ENCODE measurements around the gene ADGRE2. TPM values are rescaled to one million over a fixed set of nuclear protein-coding genes. Genes with fewer than 3 reads are reported as not detected.

ADGRE2 gene
- total RNA-seq, 2 experiments from 2014 or later = 0.11 TPM; not detected in 1

GRCh38 chr19:14818588-14818987 lies 40.2 kb upstream of the ADGRE2 start:
- no peaks in the 10 kb centered on the region; the same call in 1 of the 2 replicates for H4K20me1 ChIP-seq (ENCODE audit: insufficient read depth, low read length)
- H3K4me1 ChIP-seq (ENCODE audit: insufficient read depth, low read length, poor library complexity, severe bottlenecking) = no peaks in the 10 kb centered on the region
- ChIA-PET CTCF (ENCODE audit: unreplicated experiment) (no interaction called here), POLR2A (no interaction called here)
- no peaks in the 10 kb centered on the region for H3K36me3 ChIP-seq (ENCODE audit: insufficient read depth, low read length)
- no peak overlapping the region for H3K4me3 ChIP-seq (ENCODE audit: low read depth, low read length, poor library complexity, severe bottlenecking)
- TF ChIP-seq EZH2phosphoT487 (IDR thresholded peaks at IDR 0.05; ENCODE audit: borderline replicate concordance, low read depth, low read length) = no peak
- TF ChIP-seq CTCF (conservative IDR thresholded peaks at IDR 0.05; ENCODE audit: low read length) = no peak
- no peak for DNase-seq (ENCODE audit: low spot score)
- no peaks in the 10 kb centered on the region for H3K79me2 ChIP-seq (ENCODE audit: insufficient read depth, low read depth, low read length)
- no peaks in the 10 kb centered on the region for H3K9me2 ChIP-seq (ENCODE audit: insufficient read depth, low read length)
- no peak overlapping the region for H2AFZ ChIP-seq (ENCODE audit: low read length)
- BruUV-seq (replicated peaks) = no TSS peak
- H3K9me3 ChIP-seq (ENCODE audit: low read length) = no peaks in the 10 kb centered on the region
- H3K4me2 ChIP-seq (ENCODE audit: low read length) = no peak overlapping the region
- no peak overlapping the region for H3K27ac ChIP-seq (ENCODE audit: low read depth, low read length, poor library complexity, severe bottlenecking)
- intact Hi-C loops (cut with micrococcal nuclease; ENCODE audit: unreplicated experiment) = no loop called here

GRCh38 chr19:14817052-14817451 lies 38.7 kb upstream of the ADGRE2 start:
- H2AFZ ChIP-seq (ENCODE audit: low read length) = no peak overlapping the region
- H3K4me1 ChIP-seq (ENCODE audit: insufficient read depth, low read length, poor library complexity, severe bottlenecking) = no peaks in the 10 kb centered on the region
- no peaks in the 10 kb centered on the region for H3K36me3 ChIP-seq (ENCODE audit: insufficient read depth, low read length)
- TF ChIP-seq CTCF (conservative IDR thresholded peaks at IDR 0.05; ENCODE audit: low read length) (no peak), EZH2phosphoT487 (IDR thresholded peaks at IDR 0.05; ENCODE audit: borderline replicate concordance, low read depth, low read length) (no peak)
- no peaks in the 10 kb centered on the region for H3K79me2 ChIP-seq (ENCODE audit: insufficient read depth, low read depth, low read length)
- no TSS peak for BruUV-seq (replicated peaks)
- no peak overlapping the region for H3K27ac ChIP-seq (ENCODE audit: low read depth, low read length, poor library complexity, severe bottlenecking)
- CTCF ChIA-PET (ENCODE audit: unreplicated experiment) = interaction anchor here (0.5 kb wide), 1 partner anchor 517 kb away, joined by 3 read pairs; no protein-coding TSS in a partner anchor
- intact Hi-C loops (cut with micrococcal nuclease; ENCODE audit: unreplicated experiment) = no loop called here
- H4K20me1 ChIP-seq (ENCODE audit: insufficient read depth, low read length) = no peaks in the 10 kb centered on the region; the same call in 1 of the 2 replicates
- H3K4me2 ChIP-seq (ENCODE audit: low read length) = no peak overlapping the region
- no peaks in the 10 kb centered on the region for H3K9me3 ChIP-seq (ENCODE audit: low read length)
- no peak for DNase-seq (ENCODE audit: low spot score)
- no peaks in the 10 kb centered on the region for H3K9me2 ChIP-seq (ENCODE audit: insufficient read depth, low read length)
- POLR2A ChIA-PET = no interaction called here
- no peak overlapping the region for H3K4me3 ChIP-seq (ENCODE audit: low read depth, low read length, poor library complexity, severe bottlenecking)

- no peaks in the 10 kb centered on the region for H3K4me1 ChIP-seq (ENCODE audit: insufficient read depth, low read length, poor library complexity, severe bottlenecking)
- H2AFZ ChIP-seq (ENCODE audit: low read length) = no peak overlapping the region
- TF ChIP-seq CTCF (conservative IDR thresholded peaks at IDR 0.05; ENCODE audit: low read length) = no peak
- no peak for DNase-seq (ENCODE audit: low spot score)
- no peaks in the 10 kb centered on the region; the same call in 1 of the 2 replicates for H4K20me1 ChIP-seq (ENCODE audit: insufficient read depth, low read length)
- H3K4me3 ChIP-seq (ENCODE audit: low read depth, low read length, poor library complexity, severe bottlenecking) = no peak overlapping the region
- H3K36me3 ChIP-seq (ENCODE audit: insufficient read depth, low read length) = no peaks in the 10 kb centered on the region
- no TSS peak for BruUV-seq (replicated peaks)
- CTCF ChIA-PET (ENCODE audit: unreplicated experiment) = no interaction called here
- H3K9me2 ChIP-seq (ENCODE audit: insufficient read depth, low read length) = no peaks in the 10 kb centered on the region
- POLR2A ChIA-PET = no interaction called here
- no peaks in the 10 kb centered on the region for H3K9me3 ChIP-seq (ENCODE audit: low read length)
- no peak overlapping the region for H3K4me2 ChIP-seq (ENCODE audit: low read length)
- intact Hi-C loops (cut with micrococcal nuclease; ENCODE audit: unreplicated experiment) = no loop called here
- H3K27ac ChIP-seq (ENCODE audit: low read depth, low read length, poor library complexity, severe bottlenecking) = no peak overlapping the region
- H3K79me2 ChIP-seq (ENCODE audit: insufficient read depth, low read depth, low read length) = no peaks in the 10 kb centered on the region
Measured at GRCh38 chr19:14814982-14815652, 36.8 kb upstream of the ADGRE2 start.

All from OCI-LY7 (cell line).